GM23248 (cell line): Measurements from ENCODE around the gene NBDY. TPM values are rescaled to one million over a fixed set of nuclear protein-coding genes. Genes with fewer than 3 reads are reported as not detected.

Source experiments
- DNase-seq: peaks from one replicate; pipeline ENCODE4 v3.0.0-alpha.2; 2015
- H2AFZ ChIP-seq: fragments of 200-600 bp; sonication (generic); 2 replicates; pipeline ENCODE4 v1.6.1; 2016; ENCODE audit warnings: antibody characterized with exemption
- H3F3A ChIP-seq: fragments of 200-600 bp; sonication (generic); 2 replicates; pipeline ENCODE4 v1.6.1; 2016; ENCODE audit warnings: mild to moderate bottlenecking, antibody characterized with exemption, mixed run types; ENCODE audit not compliant: insufficient read depth
- H3K27ac ChIP-seq: fragments of 200-600 bp; sonication (generic); 2 replicates; pipeline ENCODE4 v1.5.1; 2016; ENCODE audit warnings: mild to moderate bottlenecking
- H3K27me3 ChIP-seq: fragments of 200-600 bp; sonication (generic); replicated peaks from 2 replicates; pipeline ENCODE4 v1.6.1; 2016; ENCODE audit warnings: mild to moderate bottlenecking; ENCODE audit not compliant: insufficient read depth
- H3K36me3 ChIP-seq: fragments of 200-600 bp; sonication (generic); 2 replicates; pipeline ENCODE4 v1.6.1; 2016; ENCODE audit warnings: low read depth, mild to moderate bottlenecking
- H3K4me1 ChIP-seq: fragments of 200-600 bp; sonication (generic); 2 replicates; pipeline ENCODE4 v1.6.1; 2016; ENCODE audit warnings: mild to moderate bottlenecking; ENCODE audit not compliant: insufficient read depth
- H3K4me2 ChIP-seq: fragments of 200-600 bp; sonication (generic); one replicate; pipeline ENCODE4 v1.6.1; 2016; ENCODE audit warnings: mild to moderate bottlenecking; ENCODE audit not compliant: unreplicated experiment
- H3K4me3 ChIP-seq: fragments of 200-600 bp; sonication (generic); 2 replicates; pipeline ENCODE4 v1.5.1; 2016; ENCODE audit warnings: mild to moderate bottlenecking
- H3K79me2 ChIP-seq: fragments of 200-600 bp; sonication (generic); 2 replicates; pipeline ENCODE4 v1.6.1; 2016; ENCODE audit warnings: mild to moderate bottlenecking; ENCODE audit not compliant: insufficient read depth
- H3K9ac ChIP-seq: fragments of 200-600 bp; sonication (generic); 2 replicates; pipeline ENCODE4 v1.6.1; 2016; ENCODE audit warnings: mild to moderate bottlenecking
- H3K9me2 ChIP-seq: fragments of 200-600 bp; sonication (generic); 2 replicates; pipeline ENCODE4 v1.6.1; 2016; ENCODE audit warnings: mixed run types, mild to moderate bottlenecking, moderate library complexity; ENCODE audit not compliant: insufficient read depth
- H3K9me3 ChIP-seq: fragments of 200-600 bp; sonication (generic); one replicate; pipeline ENCODE4 v1.6.1; 2017; ENCODE audit warnings: low read depth
- H4K20me1 ChIP-seq: fragments of 200-600 bp; sonication (generic); 2 replicates; pipeline ENCODE4 v1.6.0; 2016; ENCODE audit not compliant: insufficient read depth
- EZH2 ChIP-seq: fragments of 200-600 bp; sonication (generic); IDR thresholded peaks from 2 replicates; pipeline ENCODE4 v1.6.1; 2018; ENCODE audit warnings: antibody characterized with exemption, mild to moderate bottlenecking; ENCODE audit not compliant: insufficient read depth, poor library complexity, severe bottlenecking
- EZH2phosphoT487 ChIP-seq: fragments of 200-600 bp; sonication (generic); IDR thresholded peaks from 2 replicates; pipeline ENCODE4 v1.6.1; 2018; ENCODE audit warnings: antibody characterized with exemption, moderate library complexity, mild to moderate bottlenecking, low read depth; ENCODE audit not compliant: insufficient read depth
- WGBS, 2 experiments: methylation state at CpG; one replicate each; pipeline ENCODE4 v1.1.6; 2015 to 2017; ENCODE audit warnings: low lambda C conversion rate in 2 of 2, low coverage in 1 of 2; ENCODE audit errors: missing lambda C conversion rate in 2 of 2; 5-methylcytosine and 5-hydroxymethylcytosine counted together
- in situ Hi-C: fragments of 300-500 bp; cut with MboI; formaldehyde crosslinking; loops from 2 replicates; pipeline ENCODE4 v1.15.0; 2020
- polyA plus RNA-seq: library from polyadenylated mRNA; unstranded; fragments of >200 nt; fragmentation: Nextera tagmentation; extraction: Ambion mirVana; gene quantifications from 2 replicates; pipeline ENCODE4 v1.2.1, GENCODE V29; 2016
- total RNA-seq: library from RNA; depleted of rRNA; stranded (reverse); fragments of >200 nt; shearing (Covaris generic); gene quantifications from 2 replicates; pipeline ENCODE4 v1.2.3, GENCODE V29; 2014

NBDY gene
- total and polyA plus RNA-seq, 2 experiments from 2014 or later = 8.5 to 193 TPM

GRCh38 chrX:56738670-56739069, 9.6 kb downstream of the NBDY start:
- Histone ChIP-seq H3F3A (no peaks in the 10 kb centered on the region), H3K9me2 (no peaks in the 10 kb centered on the region), H3K36me3 (peaks cover 4% of the 10 kb centered on the region; the same call in 1 of the 2 replicates), H3K27me3 (no peaks in the 10 kb centered on the region), H2AFZ (no peak overlapping the region), H3K79me2 (peaks cover 88% of the 10 kb centered on the region), H4K20me1 (no peaks in the 10 kb centered on the region), H3K4me2 (no peak overlapping the region), H3K9ac (no peak overlapping the region), H3K4me3 (no peak overlapping the region), H3K4me1 (no peaks in the 10 kb centered on the region), H3K27ac (no peak overlapping the region), H3K9me3 (no peaks in the 10 kb centered on the region)
- peak; percentile 16 for DNase-seq
- TF ChIP-seq EZH2phosphoT487 (no peak), EZH2 (no peak)
- 91 to 100% methylated on average over 1 of the region's 1 CpG for WGBS, 2 experiments
- in situ Hi-C loops = no loop called here

- H3K36me3 ChIP-seq = peaks cover 4% of the 10 kb centered on the region; the same call in 1 of the 2 replicates
- H3K9me2 ChIP-seq = no peaks in the 10 kb centered on the region
- H3K4me2 ChIP-seq = peak overlapping the region; percentile 61
- TF ChIP-seq EZH2phosphoT487 (no peak), EZH2 (no peak)
- H2AFZ ChIP-seq = peak overlapping the region; percentile 55; the same call in 1 of the 2 replicates
- H3K4me1 ChIP-seq = peaks cover 13% of the 10 kb centered on the region
- no peak overlapping the region for H3K9ac ChIP-seq
- DNase-seq = peak; percentile 84
- no peaks in the 10 kb centered on the region for H3F3A ChIP-seq
- in situ Hi-C loops = no loop called here
- no peaks in the 10 kb centered on the region for H4K20me1 ChIP-seq
- 0 to 3% methylated on average over 4 of the region's 4 CpGs for WGBS, 2 experiments
- H3K79me2 ChIP-seq = peaks cover 87% of the 10 kb centered on the region
- no peaks in the 10 kb centered on the region for H3K9me3 ChIP-seq
- no peaks in the 10 kb centered on the region for H3K27me3 ChIP-seq
- H3K27ac ChIP-seq = peak overlapping the region; percentile 59
- 0 out of 2 replicates have a peak overlapping the region, but pooled peaks have one; percentile 26 for H3K4me3 ChIP-seq
Observed at GRCh38 chrX:56744996-56745395, 16.0 kb downstream of the NBDY start.

DNA sequence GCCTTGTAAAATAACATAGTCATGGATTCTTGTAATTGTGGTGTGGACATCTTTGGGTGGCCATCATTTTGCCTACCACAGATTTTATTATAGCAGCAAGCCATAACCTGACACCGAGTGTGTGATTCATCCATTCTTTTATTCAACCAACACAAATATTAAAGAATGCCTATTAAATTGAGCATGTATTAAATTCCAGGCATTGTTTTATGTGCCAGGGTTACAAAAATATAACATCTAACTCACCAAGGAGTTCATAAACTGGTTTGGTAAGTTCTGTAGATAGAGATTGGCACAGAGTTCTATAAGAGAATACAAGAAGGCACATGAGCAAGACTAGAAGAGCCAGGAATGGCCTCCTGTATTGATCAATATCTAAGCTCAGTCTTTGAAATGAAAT, 18.0 kb downstream of the NBDY start:
- 89 to 100% methylated on average over 1 of the region's 1 CpG for WGBS, 2 experiments
- no peaks in the 10 kb centered on the region for H4K20me1 ChIP-seq
- in situ Hi-C loops = no loop called here

DNA sequence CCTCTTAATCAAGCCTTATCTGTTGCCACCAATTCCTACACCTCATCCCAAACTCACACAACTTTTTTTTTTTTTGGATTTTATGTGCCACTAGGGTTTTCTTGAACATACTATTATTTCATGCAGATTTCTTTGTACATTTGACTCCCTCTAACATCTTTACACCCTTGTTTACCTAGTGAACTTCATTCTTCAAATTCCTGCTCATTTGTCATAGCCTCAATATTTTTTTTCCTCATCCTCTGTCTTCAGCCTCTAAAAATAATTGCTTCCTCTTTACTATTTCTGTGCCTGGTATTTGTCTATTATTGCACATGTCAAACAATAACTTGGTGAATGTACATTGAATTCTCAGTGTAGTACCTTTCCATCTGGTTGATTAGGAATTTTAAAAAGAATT, 22.0 kb downstream of the NBDY start:
- H3K9ac ChIP-seq = no peak overlapping the region
- H3K9me3 ChIP-seq = no peaks in the 10 kb centered on the region
- in situ Hi-C loops = no loop called here
- no peak overlapping the region for H2AFZ ChIP-seq
- H4K20me1 ChIP-seq = no peaks in the 10 kb centered on the region
- no peak overlapping the region for H3K4me2 ChIP-seq
- TF ChIP-seq EZH2phosphoT487 = no peak
- no peak for TF ChIP-seq EZH2
- H3K79me2 ChIP-seq = peaks cover 70% of the 10 kb centered on the region
- H3K36me3 ChIP-seq = no peaks in the 10 kb centered on the region
- no peak overlapping the region for H3K27ac ChIP-seq
- no peaks in the 10 kb centered on the region for H3K9me2 ChIP-seq
- H3K4me1 ChIP-seq = peaks cover 11% of the 10 kb centered on the region; the same call in 1 of the 2 replicates
- 0 out of 2 replicates have a peak, but pooled peaks cover 3% of the 10 kb centered on the region for H3F3A ChIP-seq
- H3K4me3 ChIP-seq = no peak overlapping the region
- DNase-seq = no peak
- no peaks in the 10 kb centered on the region for H3K27me3 ChIP-seq

More for the DNA sequence above, 18.0 kb downstream of the NBDY start:
- Histone ChIP-seq H3K9me2 (no peaks in the 10 kb centered on the region), H2AFZ (no peak overlapping the region), H3K4me3 (no peak overlapping the region), H3K9me3 (no peaks in the 10 kb centered on the region), H3K36me3 (peaks cover 2% of the 10 kb centered on the region; the same call in 1 of the 2 replicates), H3K79me2 (peaks cover 79% of the 10 kb centered on the region), H3K27me3 (no peaks in the 10 kb centered on the region), H3K4me2 (no peak overlapping the region), H3K4me1 (peaks cover 24% of the 10 kb centered on the region), H3K9ac (no peak overlapping the region), H3K27ac (no peak overlapping the region), H3F3A (0 out of 2 replicates have a peak, but pooled peaks cover 3% of the 10 kb centered on the region)
- TF ChIP-seq EZH2 (no peak), EZH2phosphoT487 (no peak)
- no peak for DNase-seq

- no peak for DNase-seq
- in situ Hi-C loops = no loop called here
- Histone ChIP-seq H3K27ac (no peak overlapping the region), H3K36me3 (no peaks in the 10 kb centered on the region), H3F3A (no peaks in the 10 kb centered on the region), H3K4me1 (no peaks in the 10 kb centered on the region), H3K4me3 (no peak overlapping the region), H3K4me2 (no peak overlapping the region), H3K79me2 (peaks cover 24% of the 10 kb centered on the region), H4K20me1 (no peaks in the 10 kb centered on the region), H3K27me3 (no peaks in the 10 kb centered on the region), H3K9me2 (no peaks in the 10 kb centered on the region), H3K9ac (no peak overlapping the region), H2AFZ (no peak overlapping the region), H3K9me3 (no peaks in the 10 kb centered on the region)
- WGBS, 2 experiments = 78 to 83% methylated on average over 6 to 7 of the region's 7 CpGs
- TF ChIP-seq EZH2 (no peak), EZH2phosphoT487 (no peak)
Observed at GRCh38 chrX:56757327-56757726, 28.3 kb downstream of the NBDY start.
